ENCODE data around the gene DMD. TPM values are rescaled to one million over a fixed set of nuclear protein-coding genes. Genes with fewer than 3 reads are reported as not detected.

The DMD gene
- total RNA-seq, 1 experiment from 2014 or later, result 19.3 TPM

- DNase-seq (ENCODE audit: unreplicated experiment), result no peak
- BruUV-seq (replicated peaks), result no TSS peak
- no peaks in the 10 kb centered on the region for H3K9me3 Mint-ChIP-seq (ENCODE audit: unreplicated experiment)
- no peak for TF ChIP-seq CTCF (IDR thresholded peaks at IDR 0.05; ENCODE audit: unreplicated experiment)
- H3K4me3 Mint-ChIP-seq (ENCODE audit: unreplicated experiment), result no peak overlapping the region
- peaks cover 18% of the 10 kb centered on the region for H3K27me3 Mint-ChIP-seq (ENCODE audit: insufficient read depth, unreplicated experiment)
- intact Hi-C loops (cut with micrococcal nuclease), result no loop called here
- ChIA-PET CTCF (interaction anchor here (0.6 to 1.5 kb wide), 5 partner anchors 9 to 612 kb away, joined by 3 to 4 read pairs (median 3); no protein-coding TSS in a partner anchor), POLR2A (interaction anchor here (0.7 kb wide), 1 partner anchor 605 kb away, joined by 3 read pairs; no protein-coding TSS in a partner anchor)
- H3K36me3 Mint-ChIP-seq (ENCODE audit: insufficient read depth, unreplicated experiment), result no peaks in the 10 kb centered on the region
- H3K4me1 Mint-ChIP-seq (ENCODE audit: insufficient read depth, unreplicated experiment), result no peaks in the 10 kb centered on the region
- H3K27ac Mint-ChIP-seq (ENCODE audit: low read depth, unreplicated experiment), result no peak overlapping the region
Observed at GRCh38 chrX:31649201-31649600, 1562.1 kb downstream of the DMD start.

- Mint-ChIP-seq H3K36me3 (ENCODE audit: insufficient read depth, unreplicated experiment) (no peaks in the 10 kb centered on the region), H3K27ac (ENCODE audit: low read depth, unreplicated experiment) (no peak overlapping the region), H3K4me3 (ENCODE audit: unreplicated experiment) (no peak overlapping the region), H3K4me1 (ENCODE audit: insufficient read depth, unreplicated experiment) (no peaks in the 10 kb centered on the region), H3K9me3 (ENCODE audit: unreplicated experiment) (no peaks in the 10 kb centered on the region), H3K27me3 (ENCODE audit: insufficient read depth, unreplicated experiment) (peaks cover 7% of the 10 kb centered on the region)
- DNase-seq (ENCODE audit: unreplicated experiment), result no peak
- no TSS peak for BruUV-seq (replicated peaks)
- intact Hi-C loops (cut with micrococcal nuclease), result no loop called here
- CTCF ChIA-PET, result no interaction called here
- no peak for TF ChIP-seq CTCF (IDR thresholded peaks at IDR 0.05; ENCODE audit: unreplicated experiment)
- POLR2A ChIA-PET, result no interaction called here
Observed at GRCh38 chrX:31633349-31633748, 1578.0 kb downstream of the DMD start.

GRCh38 chrX:31629195-31629594 lies 1582.2 kb downstream of the DMD start:
- Mint-ChIP-seq H3K4me1 (ENCODE audit: insufficient read depth, unreplicated experiment) (no peaks in the 10 kb centered on the region), H3K4me3 (ENCODE audit: unreplicated experiment) (no peak overlapping the region), H3K36me3 (ENCODE audit: insufficient read depth, unreplicated experiment) (no peaks in the 10 kb centered on the region), H3K27ac (ENCODE audit: low read depth, unreplicated experiment) (no peak overlapping the region), H3K9me3 (ENCODE audit: unreplicated experiment) (no peaks in the 10 kb centered on the region), H3K27me3 (ENCODE audit: insufficient read depth, unreplicated experiment) (peaks cover 25% of the 10 kb centered on the region)
- BruUV-seq (replicated peaks), result no TSS peak
- POLR2A ChIA-PET, result no interaction called here
- no peak for TF ChIP-seq CTCF (IDR thresholded peaks at IDR 0.05; ENCODE audit: unreplicated experiment)
- CTCF ChIA-PET, result interaction anchor here (0.6 to 1.1 kb wide), 2 partner anchors 43 to 58 kb away, joined by 3 read pairs; no protein-coding TSS in a partner anchor
- intact Hi-C loops (cut with micrococcal nuclease), result no loop called here
- DNase-seq (ENCODE audit: unreplicated experiment), result no peak

GRCh38 chrX:31609130-31609529 lies 1602.2 kb downstream of the DMD start:
- Mint-ChIP-seq H3K27me3 (ENCODE audit: insufficient read depth, unreplicated experiment) (no peaks in the 10 kb centered on the region), H3K4me1 (ENCODE audit: insufficient read depth, unreplicated experiment) (peaks cover 16% of the 10 kb centered on the region), H3K36me3 (ENCODE audit: insufficient read depth, unreplicated experiment) (no peaks in the 10 kb centered on the region), H3K9me3 (ENCODE audit: unreplicated experiment) (no peaks in the 10 kb centered on the region), H3K4me3 (ENCODE audit: unreplicated experiment) (no peak overlapping the region), H3K27ac (ENCODE audit: low read depth, unreplicated experiment) (peak overlapping the region; percentile 55)
- ChIA-PET POLR2A (no interaction called here), CTCF (no interaction called here)
- DNase-seq (ENCODE audit: unreplicated experiment), result peak; percentile 88
- TF ChIP-seq CTCF (IDR thresholded peaks at IDR 0.05; ENCODE audit: unreplicated experiment), result no peak
- intact Hi-C loops (cut with micrococcal nuclease), result loop anchor here (1.0 to 5.0 kb wide), 3 partner anchors 63 to 394 kb away; no protein-coding TSS in a partner anchor
- BruUV-seq (replicated peaks), result no TSS peak

Data from MCF 10A (cell line).